GM19035 (cell line): ENCODE results near the gene PIK3C2G.
"Not testable (repeated sequence)": the region's sequence is repeated elsewhere in the genome, so short reads cannot be mapped to it uniquely, and the experiment has no call there.

Experiments
- ATAC-seq: cut with Tn5 transposase; IDR thresholded peaks from one replicate; pipeline ENCODE4 v1.9.1; 2021; ENCODE audit not compliant: unreplicated experiment

Gene PIK3C2G

GRCh38 chr12:18261273-18261672, at the start of gene PIK3C2G:
TSS of gene PIK3C2G (plus strand) at chr12:18261518. CDS start at chr12:18282082, 20,564 bp downstream.
- ATAC-seq, result no peak

GRCh38 chr12:18217966-18218365, 43.4 kb upstream of the PIK3C2G start:
- ATAC-seq, result no peak

- no peak for ATAC-seq
These were observed 39.6 kb upstream of the PIK3C2G start for GRCh38 chr12:18221726-18222125.

- no peak for ATAC-seq
These were observed 38.6 kb upstream of the PIK3C2G start for GRCh38 chr12:18222699-18223098.

GRCh38 chr12:18224745-18225144, 36.6 kb upstream of the PIK3C2G start:
- no peak for ATAC-seq

GRCh38 chr12:18239526-18239925, 21.8 kb upstream of the PIK3C2G start:
- no peak for ATAC-seq

- ATAC-seq, result no peak
These were observed 18.8 kb upstream of the PIK3C2G start for GRCh38 chr12:18242380-18243089.

- no peak for ATAC-seq
These were observed 18.1 kb upstream of the PIK3C2G start for GRCh38 chr12:18243238-18243637.

GRCh38 chr12:18246066-18246465, 15.3 kb upstream of the PIK3C2G start:
- ATAC-seq, result no peak

- no peak for ATAC-seq
These were observed 10.9 kb upstream of the PIK3C2G start for GRCh38 chr12:18250313-18250916.

- no peak for ATAC-seq
These were observed 7.2 kb upstream of the PIK3C2G start for GRCh38 chr12:18254081-18254480.

GRCh38 chr12:18255004-18255403, 6.3 kb upstream of the PIK3C2G start:
- ATAC-seq, result not testable (repeated sequence)

- ATAC-seq, result no peak
These were observed 4.1 kb upstream of the PIK3C2G start for GRCh38 chr12:18257251-18257650.

GRCh38 chr12:18258929-18259328, 2.4 kb upstream of the PIK3C2G start:
- ATAC-seq, result no peak

GRCh38 chr12:18259906-18260682, 1.2 kb upstream of the PIK3C2G start:
- ATAC-seq, result no peak

- ATAC-seq, result no peak
These were observed 588 bp downstream of the PIK3C2G start for GRCh38 chr12:18261906-18262305.

GRCh38 chr12:18262514-18262913, 1.2 kb downstream of the PIK3C2G start:
- ATAC-seq, result no peak

- no peak for ATAC-seq
These were observed 3.3 kb downstream of the PIK3C2G start for GRCh38 chr12:18264581-18265075.

GRCh38 chr12:18267427-18268099, 6.2 kb downstream of the PIK3C2G start:
- no peak for ATAC-seq

GRCh38 chr12:18270958-18271460, 9.7 kb downstream of the PIK3C2G start:
- no peak for ATAC-seq

- no peak for ATAC-seq
These were observed 14.7 kb downstream of the PIK3C2G start for GRCh38 chr12:18275981-18276380.
